Neural cell (in vitro differentiated cells): ENCODE results near the gene TXNL4B. TPM values are rescaled to one million over a fixed set of nuclear protein-coding genes. Genes with fewer than 3 reads are reported as not detected.

Experiments used
- H2AFZ ChIP-seq: fragments of 200-600, 300-800 bp; sonication (generic), shearing (Covaris generic); 2 replicates; pipeline ENCODE4 v1.6.0; 2014; ENCODE audit warnings: low read depth, mild to moderate bottlenecking, antibody characterized with exemption, low read length, moderate library complexity
- H3F3A ChIP-seq: fragments of 200-600 bp; shearing (Covaris generic); 2 replicates; pipeline ENCODE4 v1.6.1; 2016; ENCODE audit warnings: mild to moderate bottlenecking, moderate library complexity, mixed read lengths, antibody characterized with exemption, low read length; ENCODE audit not compliant: insufficient read depth, poor library complexity, severe bottlenecking
- H3K27ac ChIP-seq: fragments of 200-600, 300-800 bp; sonication (generic), shearing (Covaris generic); 2 replicates; pipeline ENCODE4 v1.5.1; 2014; ENCODE audit warnings: mild to moderate bottlenecking, low read length, moderate library complexity
- H3K27me3 ChIP-seq: fragments of 300-800, 200-600 bp; sonication (generic), shearing (Covaris generic); 2 replicates; pipeline ENCODE4 v1.6.0; 2014; ENCODE audit warnings: mild to moderate bottlenecking, low read depth, low read length, moderate library complexity; ENCODE audit not compliant: insufficient read depth
- H3K36me3 ChIP-seq: fragments of 300-800, 200-600 bp; sonication (generic), shearing (Covaris generic); 2 replicates; pipeline ENCODE4 v1.5.1; 2014; ENCODE audit warnings: mild to moderate bottlenecking, antibody characterized with exemption, low read length, moderate library complexity; ENCODE audit not compliant: insufficient read depth
- H3K4me2 ChIP-seq: fragments of 300-800, 200-600 bp; sonication (generic), shearing (Covaris generic); 2 replicates; pipeline ENCODE4 v1.6.0; 2014; ENCODE audit warnings: mild to moderate bottlenecking, low read length
- H3K4me3 ChIP-seq: fragments of 300-800, 200-600 bp; sonication (generic), shearing (Covaris generic); 2 replicates; pipeline ENCODE4 v1.5.1; 2014; ENCODE audit warnings: mild to moderate bottlenecking, low read length, moderate library complexity
- H3K79me2 ChIP-seq: fragments of 200-600 bp; shearing (Covaris generic); replicated peaks from 2 replicates; pipeline ENCODE4 v1.6.0; 2014; ENCODE audit warnings: mild to moderate bottlenecking, low read length, moderate library complexity; ENCODE audit not compliant: insufficient read depth
- H3K9ac ChIP-seq: fragments of 300-800, 200-600 bp; sonication (generic), shearing (Covaris generic); 2 replicates; pipeline ENCODE4 v1.6.1; 2016; ENCODE audit warnings: mild to moderate bottlenecking, low read length, mixed read lengths
- H3K9me2 ChIP-seq: fragments of 200-600 bp; shearing (Covaris generic); 2 replicates; pipeline ENCODE4 v1.6.1; 2016; ENCODE audit warnings: mild to moderate bottlenecking, low read length, mixed read lengths; ENCODE audit not compliant: insufficient read depth
- H3K9me3 ChIP-seq: fragments of 200-600, 300-800 bp; sonication (generic), shearing (Covaris generic); 2 replicates; pipeline ENCODE4 v1.6.1; 2016; ENCODE audit warnings: mild to moderate bottlenecking, mixed run types, low read length, moderate library complexity, mixed read lengths
- H4K20me1 ChIP-seq: fragments of 200-600 bp; shearing (Covaris generic); 2 replicates; pipeline ENCODE4 v1.6.1; 2016; ENCODE audit warnings: mild to moderate bottlenecking, mixed run types; ENCODE audit not compliant: insufficient read depth
- CTCF ChIP-seq: fragments of 450-650 bp; IDR thresholded peaks from 2 replicates; pipeline ENCODE4 v1.5.1; 2014; ENCODE audit warnings: antibody characterized with exemption, mild to moderate bottlenecking, moderate library complexity; ENCODE audit not compliant: poor library complexity, severe bottlenecking
- EP300 ChIP-seq: fragments of 450-650 bp; conservative IDR thresholded peaks from 2 replicates; pipeline ENCODE4 v1.6.1; 2014; ENCODE audit warnings: antibody characterized with exemption, mild to moderate bottlenecking, moderate library complexity; ENCODE audit not compliant: poor library complexity, severe bottlenecking
- EZH2 ChIP-seq: fragments of 200-600, 300-800 bp; shearing (Covaris generic), sonication (generic); IDR thresholded peaks from 2 replicates; pipeline ENCODE4 v1.6.1; 2014; ENCODE audit warnings: antibody characterized with exemption, low read length, borderline replicate concordance, mild to moderate bottlenecking; ENCODE audit not compliant: insufficient read depth, poor library complexity, severe bottlenecking
- MXI1 ChIP-seq: fragments of 450-650 bp; conservative IDR thresholded peaks from 2 replicates; pipeline ENCODE4 v1.6.1; 2014; ENCODE audit warnings: antibody characterized with exemption, mild to moderate bottlenecking; ENCODE audit not compliant: poor library complexity, severe bottlenecking
- POLR2AphosphoS5 ChIP-seq: IDR thresholded peaks from 2 replicates; pipeline ENCODE4 v1.6.1; 2012
- RAD21 ChIP-seq: fragments of 450-650 bp; conservative IDR thresholded peaks from 2 replicates; pipeline ENCODE4 v1.6.1; 2014; ENCODE audit warnings: antibody characterized with exemption, mild to moderate bottlenecking, moderate library complexity
- REST ChIP-seq: IDR thresholded peaks from 2 replicates; pipeline ENCODE4 v1.6.1; 2012; ENCODE audit warnings: borderline replicate concordance
- SMC3 ChIP-seq: fragments of 450-650 bp; conservative IDR thresholded peaks from 2 replicates; pipeline ENCODE4 v1.6.1; 2014; ENCODE audit warnings: antibody characterized with exemption, mild to moderate bottlenecking, moderate library complexity; ENCODE audit not compliant: poor library complexity
- TAF1 ChIP-seq: IDR thresholded peaks from 2 replicates; pipeline ENCODE4 v1.6.1; 2012; ENCODE audit warnings: low read depth
- polyA plus RNA-seq: library from polyadenylated mRNA; depleted of rRNA; stranded (reverse); fragments of >200 nt; gene quantifications from 2 replicates; pipeline ENCODE4 v1.2.3, GENCODE V29; 2014

TXNL4B gene
- polyA plus RNA-seq, 1 donor from 2014 or later = 26.2 TPM

- H3K27ac ChIP-seq = no peak overlapping the region
- H4K20me1 ChIP-seq = no peaks in the 10 kb centered on the region
- H3K9me3 ChIP-seq = no peaks in the 10 kb centered on the region
- H3K79me2 ChIP-seq = peaks cover 22% of the 10 kb centered on the region
- H3K9ac ChIP-seq = no peak overlapping the region
- no peak overlapping the region for H3K4me2 ChIP-seq
- H2AFZ ChIP-seq = no peak overlapping the region
- H3K27me3 ChIP-seq = no peaks in the 10 kb centered on the region
- H3K9me2 ChIP-seq = no peaks in the 10 kb centered on the region
- H3K36me3 ChIP-seq = peaks cover 7% of the 10 kb centered on the region
- no peak overlapping the region for H3K4me3 ChIP-seq
- H3F3A ChIP-seq = no peaks in the 10 kb centered on the region
- TF ChIP-seq SMC3 (peak; percentile 75), TAF1 (no peak), CTCF (peak; percentile 77), MXI1 (no peak), RAD21 (peak; percentile 81)
These were observed 6.0 kb upstream of the TXNL4B start for GRCh38 chr16:72099377-72099818.

- no peak overlapping the region for H3K27ac ChIP-seq
- H3K9me2 ChIP-seq = no peaks in the 10 kb centered on the region
- no peak overlapping the region for H2AFZ ChIP-seq
- no peak overlapping the region for H3K4me3 ChIP-seq
- H3K79me2 ChIP-seq = peaks cover 26% of the 10 kb centered on the region
- no peaks in the 10 kb centered on the region for H4K20me1 ChIP-seq
- TF ChIP-seq MXI1 = no peak
- TF ChIP-seq RAD21 = no peak
- no peak for TF ChIP-seq SMC3
- TF ChIP-seq TAF1 = no peak
- no peak for TF ChIP-seq POLR2AphosphoS5
- no peak for TF ChIP-seq REST
- no peak for TF ChIP-seq EZH2
- TF ChIP-seq EP300 = no peak
- TF ChIP-seq CTCF = no peak
- H3F3A ChIP-seq = no peaks in the 10 kb centered on the region
- H3K9ac ChIP-seq = no peak overlapping the region
- H3K36me3 ChIP-seq = peaks cover 7% of the 10 kb centered on the region
- H3K4me2 ChIP-seq = no peak overlapping the region
- no peaks in the 10 kb centered on the region for H3K27me3 ChIP-seq
- H3K9me3 ChIP-seq = no peaks in the 10 kb centered on the region
These were observed 5.5 kb upstream of the TXNL4B start for GRCh38 chr16:72098936-72099335.
